C4-2B (cell line): ENCODE measurements around the gene GRM7.

Experiments used
- ZFX ChIP-seq: fragments of 450-650 bp; IDR thresholded peaks from 2 replicates; pipeline ENCODE4 v1.6.1; 2017
- TF ChIP-seq, protein P1 (sequence below): fragments of 450-650 bp; conservative IDR thresholded peaks from 2 replicates; pipeline ENCODE4 v1.5.1; 2017; ENCODE audit warnings: mild to moderate bottlenecking

DNA sequence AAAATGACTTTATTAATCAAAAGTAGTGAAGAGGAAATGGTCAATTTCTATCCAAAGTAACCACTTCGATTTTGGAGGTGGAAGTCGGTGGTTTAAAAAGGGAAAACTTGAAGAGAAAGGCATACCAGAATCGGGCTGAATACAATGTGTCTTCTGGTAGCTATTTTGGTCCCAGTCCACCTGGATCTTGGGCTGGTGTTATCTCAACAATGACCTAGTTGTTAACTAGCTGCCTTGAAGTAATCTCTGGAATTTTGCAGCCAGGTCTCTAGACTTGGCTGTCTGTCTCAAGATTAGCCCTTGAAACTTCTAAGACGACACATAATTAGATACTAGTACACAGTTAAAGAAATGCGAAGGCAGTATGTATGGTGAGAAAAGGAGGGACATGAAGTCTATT, 409.8 kb downstream of the GRM7 start:
- TF ChIP-seq, protein P1, sequence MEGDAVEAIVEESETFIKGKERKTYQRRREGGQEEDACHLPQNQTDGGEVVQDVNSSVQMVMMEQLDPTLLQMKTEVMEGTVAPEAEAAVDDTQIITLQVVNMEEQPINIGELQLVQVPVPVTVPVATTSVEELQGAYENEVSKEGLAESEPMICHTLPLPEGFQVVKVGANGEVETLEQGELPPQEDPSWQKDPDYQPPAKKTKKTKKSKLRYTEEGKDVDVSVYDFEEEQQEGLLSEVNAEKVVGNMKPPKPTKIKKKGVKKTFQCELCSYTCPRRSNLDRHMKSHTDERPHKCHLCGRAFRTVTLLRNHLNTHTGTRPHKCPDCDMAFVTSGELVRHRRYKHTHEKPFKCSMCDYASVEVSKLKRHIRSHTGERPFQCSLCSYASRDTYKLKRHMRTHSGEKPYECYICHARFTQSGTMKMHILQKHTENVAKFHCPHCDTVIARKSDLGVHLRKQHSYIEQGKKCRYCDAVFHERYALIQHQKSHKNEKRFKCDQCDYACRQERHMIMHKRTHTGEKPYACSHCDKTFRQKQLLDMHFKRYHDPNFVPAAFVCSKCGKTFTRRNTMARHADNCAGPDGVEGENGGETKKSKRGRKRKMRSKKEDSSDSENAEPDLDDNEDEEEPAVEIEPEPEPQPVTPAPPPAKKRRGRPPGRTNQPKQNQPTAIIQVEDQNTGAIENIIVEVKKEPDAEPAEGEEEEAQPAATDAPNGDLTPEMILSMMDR = no peak
- TF ChIP-seq ZFX = no peak
